A549 (cell line): ENCODE measurements around the gene ZER1.

Experiments
- CHD2 ChIP-seq: fragments of 150-350 bp; IDR thresholded peaks from 2 replicates; pipeline ENCODE4 v1.6.1; 2014; ENCODE audit warnings: low read length; ENCODE audit not compliant: partially characterized antibody
- HOXB13 ChIP-seq: fragments of 250-450 bp; sonication (Bioruptor Pico); IDR thresholded peaks from 2 replicates; pipeline ENCODE4 v1.5.0; 2020; ENCODE audit warnings: low read depth, mild to moderate bottlenecking, moderate library complexity
- JUNB ChIP-seq: fragments of >200 bp; sonication (Bioruptor Twin); formaldehyde crosslinking; IDR thresholded peaks from 2 replicates; pipeline ENCODE4 v1.6.1; 2016
- POLR2A ChIP-seq: IDR thresholded peaks from 2 replicates; pipeline ENCODE4 v1.6.1; 2012; ENCODE audit warnings: mild to moderate bottlenecking, low read length
- POLR2AphosphoS2 ChIP-seq: conservative IDR thresholded peaks from 2 replicates; pipeline ENCODE4 v1.6.1; 2012; ENCODE audit warnings: low read length, improper control_type of control experiment, inconsistent platforms
- TF ChIP-seq, protein P1 (sequence below): fragments of >200 bp; sonication (Bioruptor Twin); formaldehyde crosslinking; IDR thresholded peaks from 3 replicates; pipeline ENCODE4 v1.5.1; 2016
- TF ChIP-seq, protein P2 (sequence below): fragments of 250-450 bp; sonication (Bioruptor Pico); IDR thresholded peaks from 2 replicates; pipeline ENCODE4 v1.5.0; 2021; ENCODE audit warnings: mild to moderate bottlenecking, moderate library complexity, borderline replicate concordance

DNA sequence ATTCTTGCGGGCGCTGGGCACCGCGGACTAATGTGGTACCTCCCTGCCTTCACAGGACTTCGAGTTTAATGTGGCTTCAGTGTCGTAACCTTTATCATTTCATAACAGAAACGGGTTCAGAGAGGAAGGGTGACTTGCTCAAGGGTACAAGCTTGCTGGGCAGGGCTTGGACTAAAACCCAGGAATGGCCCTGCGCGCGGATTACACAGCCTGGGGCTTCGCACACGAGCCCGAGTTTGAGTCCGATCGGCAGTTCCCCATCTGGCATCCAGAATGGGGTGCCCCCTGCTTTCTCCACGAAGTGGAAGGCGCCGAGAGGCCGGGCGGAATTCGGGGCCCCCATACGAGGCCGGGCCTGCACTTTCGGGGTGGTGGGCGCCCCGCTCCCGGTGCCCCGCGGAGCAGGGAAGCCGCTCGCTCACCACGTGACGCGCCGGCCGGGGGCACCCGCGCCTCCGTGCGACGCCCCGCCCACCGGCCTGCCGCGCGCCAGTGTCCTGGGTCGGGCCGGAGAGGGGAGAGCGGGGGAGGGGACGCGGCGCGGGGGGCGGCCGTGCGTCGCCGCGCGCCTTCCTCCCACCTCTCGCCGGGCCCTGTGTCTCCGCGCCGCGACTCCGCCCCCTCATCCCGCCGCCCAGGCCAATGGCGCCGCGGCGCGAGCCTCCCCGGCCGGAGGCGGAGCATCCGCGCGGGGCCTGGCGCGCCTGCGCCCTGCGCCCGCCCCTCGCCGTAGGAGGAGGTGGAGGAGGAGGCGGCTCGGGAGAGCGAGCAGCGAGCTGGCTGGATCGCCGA, 83.0 kb downstream of the ZER1 start, which contains the start of gene SET:
- TF ChIP-seq HOXB13, result peak; percentile 80; the same call in 1 of the 2 replicates
- TF ChIP-seq, protein P1, sequence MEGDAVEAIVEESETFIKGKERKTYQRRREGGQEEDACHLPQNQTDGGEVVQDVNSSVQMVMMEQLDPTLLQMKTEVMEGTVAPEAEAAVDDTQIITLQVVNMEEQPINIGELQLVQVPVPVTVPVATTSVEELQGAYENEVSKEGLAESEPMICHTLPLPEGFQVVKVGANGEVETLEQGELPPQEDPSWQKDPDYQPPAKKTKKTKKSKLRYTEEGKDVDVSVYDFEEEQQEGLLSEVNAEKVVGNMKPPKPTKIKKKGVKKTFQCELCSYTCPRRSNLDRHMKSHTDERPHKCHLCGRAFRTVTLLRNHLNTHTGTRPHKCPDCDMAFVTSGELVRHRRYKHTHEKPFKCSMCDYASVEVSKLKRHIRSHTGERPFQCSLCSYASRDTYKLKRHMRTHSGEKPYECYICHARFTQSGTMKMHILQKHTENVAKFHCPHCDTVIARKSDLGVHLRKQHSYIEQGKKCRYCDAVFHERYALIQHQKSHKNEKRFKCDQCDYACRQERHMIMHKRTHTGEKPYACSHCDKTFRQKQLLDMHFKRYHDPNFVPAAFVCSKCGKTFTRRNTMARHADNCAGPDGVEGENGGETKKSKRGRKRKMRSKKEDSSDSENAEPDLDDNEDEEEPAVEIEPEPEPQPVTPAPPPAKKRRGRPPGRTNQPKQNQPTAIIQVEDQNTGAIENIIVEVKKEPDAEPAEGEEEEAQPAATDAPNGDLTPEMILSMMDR, result no peak
- TF ChIP-seq, protein P2, sequence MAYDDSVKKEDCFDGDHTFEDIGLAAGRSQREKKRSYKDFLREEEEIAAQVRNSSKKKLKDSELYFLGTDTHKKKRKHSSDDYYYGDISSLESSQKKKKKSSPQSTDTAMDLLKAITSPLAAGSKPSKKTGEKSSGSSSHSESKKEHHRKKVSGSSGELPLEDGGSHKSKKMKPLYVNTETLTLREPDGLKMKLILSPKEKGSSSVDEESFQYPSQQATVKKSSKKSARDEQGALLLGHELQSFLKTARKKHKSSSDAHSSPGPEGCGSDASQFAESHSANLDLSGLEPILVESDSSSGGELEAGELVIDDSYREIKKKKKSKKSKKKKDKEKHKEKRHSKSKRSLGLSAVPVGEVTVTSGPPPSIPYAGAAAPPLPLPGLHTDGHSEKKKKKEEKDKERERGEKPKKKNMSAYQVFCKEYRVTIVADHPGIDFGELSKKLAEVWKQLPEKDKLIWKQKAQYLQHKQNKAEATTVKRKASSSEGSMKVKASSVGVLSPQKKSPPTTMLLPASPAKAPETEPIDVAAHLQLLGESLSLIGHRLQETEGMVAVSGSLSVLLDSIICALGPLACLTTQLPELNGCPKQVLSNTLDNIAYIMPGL (CRISPR knock-in tag), result no peak
- TF ChIP-seq CHD2, result no peak
- TF ChIP-seq POLR2A, result peak; percentile 71
- no peak for TF ChIP-seq JUNB
- TF ChIP-seq POLR2AphosphoS2, result no peak
